HG03280 (cell line): ENCODE results near the gene AHRR.
"Not testable (repeated sequence)": the region's sequence is repeated elsewhere in the genome, so short reads cannot be mapped to it uniquely, and the experiment has no call there.

Experiments used
- ATAC-seq: cut with Tn5 transposase; IDR thresholded peaks from one replicate; pipeline ENCODE4 v1.9.1; 2021; ENCODE audit warnings: mild to moderate bottlenecking, moderate library complexity; ENCODE audit not compliant: unreplicated experiment

AHRR gene

GRCh38 chr5:407051-407450 is 85.5 kb downstream of the AHRR start:
- ATAC-seq: no peak

- ATAC-seq: no peak
Observed at GRCh38 chr5:407801-408268, 86.3 kb downstream of the AHRR start.

- ATAC-seq: no peak
Observed at GRCh38 chr5:410911-411517, 89.5 kb downstream of the AHRR start.

GRCh38 chr5:411728-412127 is 90.2 kb downstream of the AHRR start:
- no peak for ATAC-seq

GRCh38 chr5:414991-415927 is 93.7 kb downstream of the AHRR start:
- not testable (repeated sequence) for ATAC-seq

- no peak for ATAC-seq
Observed at GRCh38 chr5:415928-416635, 94.6 kb downstream of the AHRR start.

GRCh38 chr5:416636-416960 is 95.1 kb downstream of the AHRR start:
- ATAC-seq: no peak

- no peak for ATAC-seq
Observed at GRCh38 chr5:417301-418161, 96.0 kb downstream of the AHRR start.

- ATAC-seq: no peak
Observed at GRCh38 chr5:418162-419121, 96.9 kb downstream of the AHRR start.

- no peak for ATAC-seq
Observed at GRCh38 chr5:419970-420369, 98.5 kb downstream of the AHRR start.

- no peak for ATAC-seq
Observed at GRCh38 chr5:420632-421286, 99.2 kb downstream of the AHRR start.

GRCh38 chr5:421287-421880 is 99.9 kb downstream of the AHRR start:
- ATAC-seq: no peak

GRCh38 chr5:421901-422300 is 100.4 kb downstream of the AHRR start:
- ATAC-seq: no peak

- no peak for ATAC-seq
Observed at GRCh38 chr5:422323-423232, 101.1 kb downstream of the AHRR start.

- ATAC-seq: no peak
Observed at GRCh38 chr5:423233-423565, 101.7 kb downstream of the AHRR start.

GRCh38 chr5:423626-424261 is 102.2 kb downstream of the AHRR start:
- no peak for ATAC-seq
